Endothelial cell (in vitro differentiated cells): ENCODE results near the gene MED12L. TPM values are rescaled to one million over a fixed set of nuclear protein-coding genes. Genes with fewer than 3 reads are reported as not detected.

ENCODE experiments used
- DNase-seq: peaks from one replicate; pipeline ENCODE4 v3.0.0; 2021; ENCODE audit warnings: low spot score
- H3K27ac Mint-ChIP-seq: one replicate; pipeline ENCODE4 v1.8.0; 2021; ENCODE audit warnings: mixed read lengths, inconsistent platforms; ENCODE audit not compliant: unreplicated experiment
- H3K27me3 Mint-ChIP-seq: one replicate; pipeline ENCODE4 v1.8.0; 2021; ENCODE audit warnings: mild to moderate bottlenecking, moderate library complexity, mixed read lengths, inconsistent platforms; ENCODE audit not compliant: unreplicated experiment
- H3K36me3 Mint-ChIP-seq: one replicate; pipeline ENCODE4 v1.8.0; 2021; ENCODE audit warnings: mild to moderate bottlenecking, low read depth, mixed read lengths, inconsistent platforms; ENCODE audit not compliant: unreplicated experiment
- H3K4me1 Mint-ChIP-seq: one replicate; pipeline ENCODE4 v1.8.0; 2021; ENCODE audit warnings: mild to moderate bottlenecking, mixed read lengths, inconsistent platforms; ENCODE audit not compliant: unreplicated experiment
- H3K4me3 Mint-ChIP-seq: one replicate; pipeline ENCODE4 v1.8.0; 2021; ENCODE audit warnings: mild to moderate bottlenecking, mixed read lengths, inconsistent platforms; ENCODE audit not compliant: unreplicated experiment
- H3K9me3 Mint-ChIP-seq: one replicate; pipeline ENCODE4 v1.8.0; 2021; ENCODE audit warnings: mixed read lengths, inconsistent platforms; ENCODE audit not compliant: unreplicated experiment
- total RNA-seq: library from RNA; stranded (reverse); fragmentation: NEBNext Ultra II Directional; extraction: Animal tissue kit (Norgen Biotek cat#: 25700); gene quantifications from one replicate; pipeline ENCODE4 v1.2.1, GENCODE V29; 2021; ENCODE audit not compliant: unreplicated experiment
- TF ChIP-seq, protein P1 (sequence below): fragments of 200-600 bp; sonication (generic); IDR thresholded peaks from one replicate; pipeline ENCODE4 v1.5.0; 2021; ENCODE audit warnings: antibody characterized with exemption; ENCODE audit not compliant: unreplicated experiment

MED12L gene
- total RNA-seq, 1 donor from 2014 or later, result 4.4 TPM

DNA sequence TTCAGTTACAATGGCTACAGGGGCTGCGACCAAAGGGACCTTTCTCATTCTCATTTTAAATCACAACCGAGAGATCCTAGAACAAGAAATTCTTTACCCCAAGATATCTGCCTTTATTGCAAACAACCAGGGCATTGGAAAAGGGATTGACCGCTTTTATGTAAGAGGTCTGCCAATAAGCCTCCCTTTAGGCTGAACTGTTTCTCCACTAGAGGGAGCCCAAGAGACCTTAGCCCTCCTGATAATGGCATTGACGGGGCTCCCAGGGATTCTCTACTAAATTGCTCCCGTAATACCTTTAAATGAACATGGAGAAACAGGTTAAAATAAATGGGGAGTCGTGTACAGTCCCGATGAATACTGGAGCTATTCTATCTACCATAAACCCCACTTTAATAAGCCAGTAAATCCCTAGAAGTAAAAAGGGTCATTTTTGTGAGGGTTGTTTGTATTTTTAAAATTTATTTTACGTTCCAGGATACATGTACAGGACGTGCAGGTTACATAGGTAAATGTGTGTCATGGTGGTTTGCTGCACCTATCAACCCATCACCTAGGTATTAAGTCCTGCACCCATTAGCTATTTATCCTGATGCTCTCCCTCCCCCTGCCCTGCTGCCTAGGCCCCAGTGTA lies 382.9 kb downstream of the MED12L start:
- Mint-ChIP-seq H3K36me3 (no peaks in the 10 kb centered on the region), H3K27me3 (no peaks in the 10 kb centered on the region), H3K9me3 (no peaks in the 10 kb centered on the region), H3K4me1 (peaks cover 3% of the 10 kb centered on the region), H3K4me3 (no peak overlapping the region), H3K27ac (no peak overlapping the region)
- DNase-seq, result peak; percentile 61
- TF ChIP-seq, protein P1, sequence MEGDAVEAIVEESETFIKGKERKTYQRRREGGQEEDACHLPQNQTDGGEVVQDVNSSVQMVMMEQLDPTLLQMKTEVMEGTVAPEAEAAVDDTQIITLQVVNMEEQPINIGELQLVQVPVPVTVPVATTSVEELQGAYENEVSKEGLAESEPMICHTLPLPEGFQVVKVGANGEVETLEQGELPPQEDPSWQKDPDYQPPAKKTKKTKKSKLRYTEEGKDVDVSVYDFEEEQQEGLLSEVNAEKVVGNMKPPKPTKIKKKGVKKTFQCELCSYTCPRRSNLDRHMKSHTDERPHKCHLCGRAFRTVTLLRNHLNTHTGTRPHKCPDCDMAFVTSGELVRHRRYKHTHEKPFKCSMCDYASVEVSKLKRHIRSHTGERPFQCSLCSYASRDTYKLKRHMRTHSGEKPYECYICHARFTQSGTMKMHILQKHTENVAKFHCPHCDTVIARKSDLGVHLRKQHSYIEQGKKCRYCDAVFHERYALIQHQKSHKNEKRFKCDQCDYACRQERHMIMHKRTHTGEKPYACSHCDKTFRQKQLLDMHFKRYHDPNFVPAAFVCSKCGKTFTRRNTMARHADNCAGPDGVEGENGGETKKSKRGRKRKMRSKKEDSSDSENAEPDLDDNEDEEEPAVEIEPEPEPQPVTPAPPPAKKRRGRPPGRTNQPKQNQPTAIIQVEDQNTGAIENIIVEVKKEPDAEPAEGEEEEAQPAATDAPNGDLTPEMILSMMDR, result peak; percentile 79

- peak; percentile 47 for DNase-seq
- H3K36me3 Mint-ChIP-seq, result no peaks in the 10 kb centered on the region
- H3K4me3 Mint-ChIP-seq, result no peak overlapping the region
- no peaks in the 10 kb centered on the region for H3K9me3 Mint-ChIP-seq
- peak overlapping the region; percentile 77 for H3K27ac Mint-ChIP-seq
- TF ChIP-seq, protein P1, result no peak
- no peaks in the 10 kb centered on the region for H3K27me3 Mint-ChIP-seq
- peaks cover 18% of the 10 kb centered on the region for H3K4me1 Mint-ChIP-seq
Measured at GRCh38 chr3:151476344-151477018, 391.0 kb downstream of the MED12L start.

DNA sequence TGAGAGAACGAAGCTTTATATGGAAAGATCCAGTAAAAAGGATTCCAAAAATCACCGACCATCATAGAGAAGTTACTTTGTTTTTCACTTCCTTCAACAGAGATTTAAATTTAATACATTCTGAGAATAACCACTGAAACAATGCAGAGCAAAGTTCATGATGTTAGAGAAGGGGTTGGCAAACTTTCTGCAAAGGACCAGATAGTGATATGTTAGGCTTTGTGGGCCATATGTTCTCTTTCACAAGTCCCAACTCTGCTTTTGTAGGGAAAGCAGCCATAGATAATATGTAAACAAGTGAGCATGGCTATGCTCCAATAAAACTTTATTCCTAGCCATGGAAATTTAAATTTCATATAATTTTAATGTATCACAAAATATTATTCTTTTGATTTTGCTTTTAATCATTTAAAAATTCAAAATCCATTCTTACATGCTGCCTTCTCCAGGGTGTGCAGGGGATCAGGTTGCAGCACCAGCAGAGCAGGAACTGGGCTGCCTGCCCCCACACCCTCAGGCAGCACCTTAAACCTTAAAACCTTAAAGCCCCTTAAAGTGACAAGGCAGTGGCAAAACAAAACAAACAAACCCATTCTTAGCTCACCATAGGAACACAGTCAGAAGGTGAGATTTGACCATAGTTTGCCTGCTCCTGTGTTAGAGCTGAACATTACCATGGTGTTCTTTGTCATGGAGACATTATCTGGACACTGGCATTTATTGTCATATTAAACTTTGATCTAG lies 392.3 kb downstream of the MED12L start:
- Mint-ChIP-seq H3K9me3 (no peaks in the 10 kb centered on the region), H3K27ac (no peak overlapping the region), H3K36me3 (peaks cover 4% of the 10 kb centered on the region)

GRCh38 chr3:151478335-151478697 lies 392.9 kb downstream of the MED12L start:
- Mint-ChIP-seq H3K27me3 (no peaks in the 10 kb centered on the region), H3K27ac (no peak overlapping the region), H3K4me1 (peaks cover 18% of the 10 kb centered on the region), H3K36me3 (peaks cover 4% of the 10 kb centered on the region), H3K4me3 (no peak overlapping the region), H3K9me3 (no peaks in the 10 kb centered on the region)
- DNase-seq, result no peak
- TF ChIP-seq, protein P1, result no peak

More for the DNA sequence above, 392.3 kb downstream of the MED12L start:
- Mint-ChIP-seq H3K27me3 (no peaks in the 10 kb centered on the region), H3K4me1 (peaks cover 18% of the 10 kb centered on the region), H3K4me3 (no peak overlapping the region)
- no peak for DNase-seq
- TF ChIP-seq, protein P1, result no peak

- TF ChIP-seq, protein P1, result no peak
- Mint-ChIP-seq H3K36me3 (peaks cover 4% of the 10 kb centered on the region), H3K9me3 (no peaks in the 10 kb centered on the region), H3K4me3 (no peak overlapping the region), H3K27me3 (no peaks in the 10 kb centered on the region), H3K4me1 (peaks cover 18% of the 10 kb centered on the region), H3K27ac (no peak overlapping the region)
- no peak for DNase-seq
Measured at GRCh38 chr3:151479452-151479851, 394.0 kb downstream of the MED12L start.
